DND-41 (cell line): ENCODE data around the gene HOXC10.

Source experiments
- ATAC-seq: fragments of 200-7000 bp; cut with Tn5 transposase; 3 replicates; pipeline ENCODE4 v1.9.1; 2021; ENCODE audit warnings: low read depth; ENCODE audit not compliant: insufficient read depth
- DNase-seq: peaks from one replicate; pipeline ENCODE4 v3.0.0-alpha.2; 2020
- H2AFZ ChIP-seq: 2 replicates; pipeline ENCODE4 v1.6.0; 2012; ENCODE audit warnings: low read depth, low read length
- H3K27ac ChIP-seq: 2 replicates; pipeline ENCODE4 v1.5.1; 2012; ENCODE audit warnings: low read length, inconsistent platforms
- H3K27me3 ChIP-seq: fragments of 200-600 bp; sonication (generic); 2 replicates; pipeline ENCODE4 v1.6.0; 2012; ENCODE audit warnings: low read length, mild to moderate bottlenecking, inconsistent platforms; ENCODE audit not compliant: insufficient read depth, poor library complexity
- H3K36me3 ChIP-seq: 2 replicates; pipeline ENCODE4 v1.5.1; 2012; ENCODE audit warnings: low read length, inconsistent platforms; ENCODE audit not compliant: insufficient read depth
- H3K4me1 ChIP-seq: 2 replicates; pipeline ENCODE4 v1.5.1; 2012; ENCODE audit warnings: mild to moderate bottlenecking, low read length; ENCODE audit not compliant: insufficient read depth
- H3K4me2 ChIP-seq: 2 replicates; pipeline ENCODE4 v1.6.0; 2012; ENCODE audit warnings: mild to moderate bottlenecking, moderate library complexity, low read length, inconsistent platforms; ENCODE audit not compliant: insufficient read depth
- H3K4me3 ChIP-seq, 2 experiments: fragments of 200-600 bp in 1 of 2; shearing (Covaris generic) in 1 of 2; 2 replicates each; pipeline ENCODE4 v1.5.1; 2012 to 2016; ENCODE audit warnings: inconsistent platforms in 2 of 2, low read length in 2 of 2, mild to moderate bottlenecking in 2 of 2, low read depth in 1 of 2, moderate library complexity in 1 of 2
- H3K79me2 ChIP-seq: 2 replicates; pipeline ENCODE4 v1.6.0; 2012; ENCODE audit warnings: low read length, inconsistent platforms; ENCODE audit not compliant: insufficient read depth
- H3K9ac ChIP-seq: 2 replicates; pipeline ENCODE4 v1.6.0; 2012; ENCODE audit warnings: low read depth, mild to moderate bottlenecking, inconsistent platforms, low read length, moderate library complexity
- H3K9me3 ChIP-seq: 2 replicates; pipeline ENCODE4 v1.5.1; 2012; ENCODE audit warnings: low read length, moderate library complexity, mild to moderate bottlenecking, inconsistent platforms; ENCODE audit not compliant: insufficient read depth, severe bottlenecking
- H4K20me1 ChIP-seq: 2 replicates; pipeline ENCODE4 v1.6.0; 2012; ENCODE audit warnings: low read length; ENCODE audit not compliant: insufficient read depth
- EZH2 ChIP-seq: IDR thresholded peaks from 3 replicates; pipeline ENCODE4 v1.6.1; 2012; ENCODE audit warnings: borderline replicate concordance, low read depth, mild to moderate bottlenecking, moderate library complexity, low read length, inconsistent platforms; ENCODE audit not compliant: severe bottlenecking
- TF ChIP-seq, protein P1 (sequence below): IDR thresholded peaks from 2 replicates; pipeline ENCODE4 v1.5.1; 2012; ENCODE audit warnings: borderline replicate concordance, low read length, moderate library complexity, mild to moderate bottlenecking; ENCODE audit not compliant: poor library complexity, severe bottlenecking; ENCODE audit errors: extremely low read depth

HOXC10 gene

DNA sequence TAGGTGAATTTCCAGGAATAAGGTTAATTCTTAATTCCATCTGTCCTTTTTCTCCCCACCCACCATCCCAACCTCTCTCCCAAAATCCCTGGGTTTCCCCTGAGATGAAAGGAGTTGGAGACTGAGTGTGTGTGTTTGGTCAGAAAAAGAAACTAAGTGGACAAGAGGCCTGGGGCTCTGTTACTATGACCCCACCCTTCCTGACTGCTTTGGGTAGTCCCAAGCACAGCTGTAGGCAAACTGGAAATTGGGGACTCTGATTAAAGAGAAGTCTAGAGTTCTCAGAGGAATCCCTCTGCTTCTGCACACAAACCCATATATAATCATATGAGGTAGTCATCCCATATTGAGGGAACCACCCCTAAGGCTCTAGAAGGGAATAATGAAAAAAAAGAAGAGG, 37.2 kb upstream of the HOXC10 start:
- H3K79me2 ChIP-seq: no peaks in the 10 kb centered on the region
- H3K4me2 ChIP-seq: no peak overlapping the region
- ATAC-seq (no peak), DNase-seq (no peak)
- no peaks in the 10 kb centered on the region for H3K36me3 ChIP-seq
- H3K9ac ChIP-seq: no peak overlapping the region
- peaks cover 72% of the 10 kb centered on the region for H3K27me3 ChIP-seq
- no peaks in the 10 kb centered on the region for H3K4me1 ChIP-seq
- TF ChIP-seq EZH2: no peak
- TF ChIP-seq, protein P1, sequence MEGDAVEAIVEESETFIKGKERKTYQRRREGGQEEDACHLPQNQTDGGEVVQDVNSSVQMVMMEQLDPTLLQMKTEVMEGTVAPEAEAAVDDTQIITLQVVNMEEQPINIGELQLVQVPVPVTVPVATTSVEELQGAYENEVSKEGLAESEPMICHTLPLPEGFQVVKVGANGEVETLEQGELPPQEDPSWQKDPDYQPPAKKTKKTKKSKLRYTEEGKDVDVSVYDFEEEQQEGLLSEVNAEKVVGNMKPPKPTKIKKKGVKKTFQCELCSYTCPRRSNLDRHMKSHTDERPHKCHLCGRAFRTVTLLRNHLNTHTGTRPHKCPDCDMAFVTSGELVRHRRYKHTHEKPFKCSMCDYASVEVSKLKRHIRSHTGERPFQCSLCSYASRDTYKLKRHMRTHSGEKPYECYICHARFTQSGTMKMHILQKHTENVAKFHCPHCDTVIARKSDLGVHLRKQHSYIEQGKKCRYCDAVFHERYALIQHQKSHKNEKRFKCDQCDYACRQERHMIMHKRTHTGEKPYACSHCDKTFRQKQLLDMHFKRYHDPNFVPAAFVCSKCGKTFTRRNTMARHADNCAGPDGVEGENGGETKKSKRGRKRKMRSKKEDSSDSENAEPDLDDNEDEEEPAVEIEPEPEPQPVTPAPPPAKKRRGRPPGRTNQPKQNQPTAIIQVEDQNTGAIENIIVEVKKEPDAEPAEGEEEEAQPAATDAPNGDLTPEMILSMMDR: no peak
- H4K20me1 ChIP-seq: no peaks in the 10 kb centered on the region
- no peak overlapping the region for H2AFZ ChIP-seq
- H3K27ac ChIP-seq: no peak overlapping the region
- no peak overlapping the region for H3K4me3 ChIP-seq
- H3K9me3 ChIP-seq: no peaks in the 10 kb centered on the region

DNA sequence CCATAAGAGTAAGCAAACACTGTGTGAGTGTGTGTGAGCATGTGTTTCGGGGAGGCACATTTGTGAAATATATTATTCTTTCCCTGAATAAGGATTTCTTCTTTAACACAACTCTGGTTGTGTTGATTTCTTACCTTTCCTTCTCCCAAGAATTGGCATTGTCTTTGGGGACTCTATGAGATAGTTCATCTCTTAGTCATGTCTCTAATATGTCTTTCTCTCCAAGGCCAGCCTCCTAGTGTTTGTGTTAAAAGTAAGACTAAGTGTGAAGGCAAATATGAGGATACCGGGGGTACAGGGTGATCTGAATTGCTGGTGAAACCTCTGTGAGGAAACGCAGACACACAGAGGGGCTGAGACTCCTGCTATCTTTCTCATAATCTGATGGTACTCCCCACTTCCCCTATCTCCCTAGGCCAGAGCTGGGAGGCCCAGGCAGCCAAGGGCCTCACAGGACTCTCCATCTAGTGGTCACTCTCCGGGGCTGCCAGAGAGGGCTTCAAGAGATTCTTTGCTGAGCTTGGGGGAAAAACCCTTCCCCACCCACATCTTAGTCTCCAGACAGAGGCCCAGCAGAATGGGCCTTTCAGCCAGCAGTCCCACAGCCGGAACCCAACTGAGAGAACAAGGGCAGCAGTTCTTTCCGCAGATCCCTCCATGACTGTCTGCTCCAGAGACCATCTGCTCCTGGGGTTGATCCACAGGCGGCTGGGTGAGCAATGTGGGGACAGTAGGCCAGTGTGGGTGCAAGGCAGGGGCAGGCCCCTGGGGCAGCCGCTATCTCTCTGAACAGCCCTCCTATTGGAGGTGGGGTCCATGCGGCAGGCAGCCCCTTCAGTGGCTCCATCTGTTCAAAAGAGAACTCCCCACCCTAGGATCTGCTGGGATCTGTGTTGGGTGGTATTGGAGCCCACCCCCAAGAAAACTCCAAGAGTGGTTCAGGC, 36.0 kb upstream of the HOXC10 start:
- Histone ChIP-seq H3K27me3 (peaks cover 80% of the 10 kb centered on the region), H3K4me3 (no peak overlapping the region), H3K4me1 (no peaks in the 10 kb centered on the region), H2AFZ (no peak overlapping the region), H3K9me3 (no peaks in the 10 kb centered on the region), H3K79me2 (no peaks in the 10 kb centered on the region), H4K20me1 (no peaks in the 10 kb centered on the region), H3K27ac (no peak overlapping the region), H3K9ac (no peak overlapping the region), H3K36me3 (no peaks in the 10 kb centered on the region), H3K4me2 (no peak overlapping the region)
- ATAC-seq (no peak), DNase-seq (no peak)
- no peak for TF ChIP-seq EZH2
- TF ChIP-seq, protein P1: no peak

DNA sequence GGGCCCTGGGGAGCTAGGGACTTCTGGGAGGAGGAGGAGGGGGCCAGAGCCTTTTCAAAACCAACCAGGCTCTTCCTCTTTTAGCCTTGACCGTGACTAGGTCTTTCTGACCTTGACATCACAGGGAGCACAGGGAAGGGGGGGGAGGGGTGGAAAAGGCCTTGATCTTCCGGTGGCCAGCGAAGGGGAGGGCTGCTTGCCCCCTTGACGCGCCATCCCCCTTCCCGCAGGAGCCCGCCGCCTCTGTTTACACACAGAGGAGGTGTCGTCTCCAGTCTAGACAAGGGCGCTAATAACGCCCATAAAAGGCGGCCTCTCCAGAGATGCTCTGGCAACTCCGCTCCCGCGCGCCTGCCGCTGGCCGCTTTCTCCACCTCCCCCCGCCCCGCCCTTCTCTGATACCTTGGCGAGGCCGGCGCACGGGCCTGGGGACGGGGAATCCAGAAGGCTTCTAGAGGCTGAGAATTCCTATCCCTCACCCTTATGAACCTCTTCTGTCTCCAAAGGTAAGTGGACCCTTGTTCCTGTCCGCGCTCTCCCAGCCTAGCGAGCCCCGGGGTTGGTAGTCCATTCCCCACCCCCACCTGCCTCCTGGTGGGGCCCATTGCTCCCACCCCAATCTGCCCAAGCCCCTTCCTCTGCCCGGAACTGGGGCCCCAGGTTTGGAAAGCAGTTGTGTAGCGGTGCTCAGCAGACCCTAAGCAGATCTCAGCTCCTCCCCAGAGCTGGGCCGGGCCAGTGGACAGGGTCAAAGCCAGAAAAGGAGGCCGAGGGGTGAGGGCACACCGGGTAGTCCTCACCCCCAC, 35.1 kb upstream of the HOXC10 start:
- Histone ChIP-seq H3K9ac (no peak overlapping the region), H3K27ac (no peak overlapping the region), H3K4me1 (no peaks in the 10 kb centered on the region), H4K20me1 (no peaks in the 10 kb centered on the region), H3K36me3 (no peaks in the 10 kb centered on the region), H2AFZ (no peak overlapping the region), H3K4me3 (no peak overlapping the region), H3K79me2 (no peaks in the 10 kb centered on the region), H3K4me2 (no peak overlapping the region), H3K9me3 (no peaks in the 10 kb centered on the region), H3K27me3 (peaks cover 75% of the 10 kb centered on the region)
- no peak for ATAC-seq
- TF ChIP-seq, protein P1: no peak
- no peak for TF ChIP-seq EZH2
- no peak for DNase-seq
